Kidney epithelial cell (primary cell): Measurements from ENCODE around the gene C22orf15. TPM values are rescaled to one million over a fixed set of nuclear protein-coding genes. Genes with fewer than 3 reads are reported as not detected.

Experiments
- DNase-seq: peaks from one replicate; pipeline ENCODE4 v3.0.0-alpha.2; 2010; ENCODE audit warnings: low read depth
- H3K27me3 ChIP-seq: 2 replicates; pipeline ENCODE4 v1.6.0; 2011; ENCODE audit warnings: low read length; ENCODE audit not compliant: control insufficient read depth, insufficient read depth
- H3K36me3 ChIP-seq: 2 replicates; pipeline ENCODE4 v1.5.1; 2011; ENCODE audit warnings: low read length; ENCODE audit not compliant: control insufficient read depth, insufficient read depth
- H3K4me3 ChIP-seq: 2 replicates; pipeline ENCODE4 v1.5.1; 2011; ENCODE audit warnings: low read depth, mild to moderate bottlenecking, control low read depth, low read length
- total RNA-seq: library from RNA; depleted of rRNA; stranded (reverse); fragments of >200 nt; gene quantifications from 2 replicates; pipeline ENCODE4 v1.2.3, GENCODE V29; 2015
- TF ChIP-seq, protein P1 (sequence below): IDR thresholded peaks from 2 replicates; pipeline ENCODE4 v1.5.1; 2011; ENCODE audit warnings: mild to moderate bottlenecking, moderate library complexity, low read length, control low read depth, inconsistent platforms; ENCODE audit not compliant: insufficient read depth, poor library complexity, severe bottlenecking

Gene C22orf15
- total RNA-seq, 1 donor from 2014 or later, result not detected

DNA sequence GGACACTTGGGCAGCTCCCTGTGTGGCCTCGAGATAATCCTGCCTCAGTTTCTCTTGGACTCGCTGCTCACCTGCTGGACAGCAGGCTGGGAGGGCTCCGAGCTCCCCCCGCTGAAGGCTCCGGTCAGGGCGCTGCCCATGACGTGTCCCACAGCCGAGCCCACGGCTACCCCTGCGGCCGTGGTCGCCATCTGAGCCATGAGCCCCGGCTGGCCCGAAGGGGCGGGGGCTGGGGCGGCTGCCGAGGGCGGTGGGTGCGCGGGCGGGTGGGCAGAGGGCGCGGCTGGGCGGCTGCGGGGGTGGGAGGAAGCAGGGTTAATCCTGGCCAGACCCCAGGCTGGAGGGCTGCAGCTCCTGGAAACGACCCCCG, 4.5 kb downstream of the C22orf15 start:
- TF ChIP-seq, protein P1, sequence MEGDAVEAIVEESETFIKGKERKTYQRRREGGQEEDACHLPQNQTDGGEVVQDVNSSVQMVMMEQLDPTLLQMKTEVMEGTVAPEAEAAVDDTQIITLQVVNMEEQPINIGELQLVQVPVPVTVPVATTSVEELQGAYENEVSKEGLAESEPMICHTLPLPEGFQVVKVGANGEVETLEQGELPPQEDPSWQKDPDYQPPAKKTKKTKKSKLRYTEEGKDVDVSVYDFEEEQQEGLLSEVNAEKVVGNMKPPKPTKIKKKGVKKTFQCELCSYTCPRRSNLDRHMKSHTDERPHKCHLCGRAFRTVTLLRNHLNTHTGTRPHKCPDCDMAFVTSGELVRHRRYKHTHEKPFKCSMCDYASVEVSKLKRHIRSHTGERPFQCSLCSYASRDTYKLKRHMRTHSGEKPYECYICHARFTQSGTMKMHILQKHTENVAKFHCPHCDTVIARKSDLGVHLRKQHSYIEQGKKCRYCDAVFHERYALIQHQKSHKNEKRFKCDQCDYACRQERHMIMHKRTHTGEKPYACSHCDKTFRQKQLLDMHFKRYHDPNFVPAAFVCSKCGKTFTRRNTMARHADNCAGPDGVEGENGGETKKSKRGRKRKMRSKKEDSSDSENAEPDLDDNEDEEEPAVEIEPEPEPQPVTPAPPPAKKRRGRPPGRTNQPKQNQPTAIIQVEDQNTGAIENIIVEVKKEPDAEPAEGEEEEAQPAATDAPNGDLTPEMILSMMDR, result no peak
- Histone ChIP-seq H3K27me3 (no peaks in the 10 kb centered on the region), H3K36me3 (peaks cover 1% of the 10 kb centered on the region), H3K4me3 (peak overlapping the region; percentile 54)
- DNase-seq, result no peak

- no peaks in the 10 kb centered on the region for H3K27me3 ChIP-seq
- no peak for DNase-seq
- TF ChIP-seq, protein P1, result peak; percentile 88
- H3K36me3 ChIP-seq, result peaks cover 1% of the 10 kb centered on the region
- peak within 1 kb of the TSS; percentile 54 for H3K4me3 ChIP-seq
Measured at GRCh38 chr22:23767673-23768548, 5.1 kb downstream of the C22orf15 start, which contains the start of gene CHCHD10. CHCHD10 (minus strand) TSS chr22:23767972; CDS start chr22:23767874, 98 bp downstream.

GRCh38 chr22:23769321-23769965, 6.7 kb downstream of the C22orf15 start:
- Histone ChIP-seq H3K27me3 (no peaks in the 10 kb centered on the region), H3K4me3 (no peak overlapping the region), H3K36me3 (peaks cover 1% of the 10 kb centered on the region)
- TF ChIP-seq, protein P1, result no peak
- no peak for DNase-seq

DNA sequence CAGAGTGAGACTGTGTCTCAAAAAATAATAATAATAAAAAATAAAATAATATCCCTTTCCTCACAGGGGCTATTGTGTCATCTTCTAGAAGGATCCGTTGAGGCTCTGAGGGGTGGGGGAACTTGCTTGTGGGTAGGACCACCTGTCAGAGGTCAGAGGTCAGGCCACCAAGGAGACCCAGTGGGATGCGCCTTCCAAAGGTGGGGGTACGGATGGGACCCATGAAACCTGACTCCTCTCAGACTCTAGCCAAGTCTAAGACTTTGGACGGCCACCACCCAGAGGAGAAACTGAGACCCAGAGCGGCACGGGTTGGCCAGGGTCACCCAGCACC, 9.5 kb downstream of the C22orf15 start:
- Histone ChIP-seq H3K27me3 (no peaks in the 10 kb centered on the region), H3K36me3 (no peaks in the 10 kb centered on the region), H3K4me3 (peak overlapping the region; percentile 42)
- TF ChIP-seq, protein P1, result no peak
- DNase-seq, result no peak

GRCh38 chr22:23772649-23773473, 10.1 kb downstream of the C22orf15 start, which contains the start of gene MMP11:
MMP11 (plus strand) TSS chr22:23772849; CDS start chr22:23772871, 22 bp downstream.
- H3K36me3 ChIP-seq, result no peaks in the 10 kb centered on the region
- peak within 1 kb of the TSS; percentile 42 for H3K4me3 ChIP-seq
- TF ChIP-seq, protein P1, result no peak
- H3K27me3 ChIP-seq, result no peaks in the 10 kb centered on the region
- DNase-seq, result no peak
